IMR-90 (cell line): ENCODE data around the gene DNAH6. TPM values are rescaled to one million over a fixed set of nuclear protein-coding genes. Genes with fewer than 3 reads are reported as not detected.

Experiments
- ATAC-seq: fragments of 200-7000 bp; cut with Tn5 transposase; 2 replicates; pipeline ENCODE4 v1.9.1; 2020; ENCODE audit warnings: low read depth, mild to moderate bottlenecking, moderate library complexity
- BruUV-seq: library from RNA; stranded (reverse); fragments of 400-500 nt; replicated peaks from 2 replicates; lab custom pipeline; 2021; lab: Mats Ljungman, UMichigan
- CTCF ChIA-PET: fragments of 300-600 bp; formaldehyde crosslinking; extraction: SDS; loops from one replicate; lab custom pipeline; 2021; ENCODE audit warnings: antibody characterized with exemption; lab: Yijun Ruan, JAX
- POLR2A ChIA-PET: fragments of 300-600 bp; sonication (Branson Sonifier 250); formaldehyde crosslinking; loops from one replicate; lab custom pipeline; 2022; ENCODE audit warnings: antibody characterized with exemption; ENCODE audit not compliant: unreplicated experiment; lab: Charles Lee
- DNase-seq: peaks from one replicate; pipeline ENCODE4 v3.0.0; 2013
- H2AFZ ChIP-seq: replicated peaks from 2 replicates; pipeline ENCODE3; 2013; ENCODE audit warnings: low read length, mild to moderate bottlenecking; ENCODE audit not compliant: poor library complexity
- H2AK5ac ChIP-seq: 2 replicates; pipeline ENCODE4 v1.6.1; 2013; ENCODE audit warnings: low read depth, low read length, inconsistent platforms
- H2AK9ac ChIP-seq: replicated peaks from 2 replicates; pipeline ENCODE3; 2013; ENCODE audit warnings: mild to moderate bottlenecking, low read depth, low read length, moderate library complexity; ENCODE audit not compliant: poor library complexity
- H2BK120ac ChIP-seq: 2 replicates; pipeline ENCODE4 v1.6.1; 2013; ENCODE audit warnings: low read depth, low read length, inconsistent platforms
- H2BK15ac ChIP-seq: 3 replicates; pipeline ENCODE4 v1.6.1; 2013; ENCODE audit warnings: low read depth, low read length, inconsistent platforms
- H2BK20ac ChIP-seq: 2 replicates; pipeline ENCODE4 v1.6.1; 2013; ENCODE audit warnings: low read depth, mild to moderate bottlenecking, inconsistent platforms, low read length, moderate library complexity
- H2BK5ac ChIP-seq: 2 replicates; pipeline ENCODE4 v1.6.1; 2013; ENCODE audit warnings: mild to moderate bottlenecking, low read depth, low read length, inconsistent platforms; ENCODE audit not compliant: poor library complexity, severe bottlenecking
- H3K14ac ChIP-seq: replicated peaks from 2 replicates; pipeline ENCODE4 v1.6.1; 2013; ENCODE audit warnings: low read depth, low read length, inconsistent platforms
- H3K18ac ChIP-seq: 2 replicates; pipeline ENCODE4 v1.6.1; 2013; ENCODE audit warnings: low read depth, low read length, control low read depth
- H3K23ac ChIP-seq: 2 replicates; pipeline ENCODE4 v1.6.1; 2013; ENCODE audit warnings: low read depth, low read length, inconsistent platforms
- H3K27ac ChIP-seq: 2 replicates; pipeline ENCODE4 v1.5.1; 2013; ENCODE audit warnings: mild to moderate bottlenecking, control low read depth, low read length; ENCODE audit not compliant: insufficient read depth
- H3K27me3 ChIP-seq: 2 replicates; pipeline ENCODE4 v1.6.1; 2013; ENCODE audit warnings: low read length; ENCODE audit not compliant: control insufficient read depth, insufficient read depth
- H3K36me3 ChIP-seq: 2 replicates; pipeline ENCODE4 v1.6.1; 2013; ENCODE audit warnings: low read length, mixed read lengths; ENCODE audit not compliant: control insufficient read depth, insufficient read depth
- H3K4ac ChIP-seq: 2 replicates; pipeline ENCODE4 v1.6.1; 2013; ENCODE audit warnings: low read depth, low read length, inconsistent platforms
- H3K4me1 ChIP-seq: 2 replicates; pipeline ENCODE4 v1.6.1; 2013; ENCODE audit warnings: low read length, mixed read lengths; ENCODE audit not compliant: control insufficient read depth, insufficient read depth
- H3K4me2 ChIP-seq: 2 replicates; pipeline ENCODE4 v1.6.1; 2013; ENCODE audit warnings: low read depth, mild to moderate bottlenecking, control low read depth, low read length, moderate library complexity
- H3K4me3 ChIP-seq: 2 replicates; pipeline ENCODE4 v1.5.1; 2013; ENCODE audit warnings: low read depth, mild to moderate bottlenecking, control low read depth, low read length, moderate library complexity; ENCODE audit not compliant: insufficient read depth
- H3K56ac ChIP-seq: 2 replicates; pipeline ENCODE4 v1.6.1; 2013; ENCODE audit warnings: low read length, inconsistent platforms; ENCODE audit not compliant: insufficient read depth; ENCODE audit errors: extremely low read depth
- H3K79me1 ChIP-seq, 2 experiments: 2 replicates each; pipeline ENCODE4 v1.6.1; 2013; ENCODE audit warnings: low read length in 2 of 2, inconsistent platforms in 1 of 2, low read depth in 1 of 2
- H3K9ac ChIP-seq: 2 replicates; pipeline ENCODE4 v1.6.1; 2013; ENCODE audit warnings: low read depth, low read length, control low read depth
- H3K9me1 ChIP-seq: 2 replicates; pipeline ENCODE4 v1.6.1; 2013; ENCODE audit warnings: low read length, inconsistent platforms; ENCODE audit not compliant: insufficient read depth
- H3K9me3 ChIP-seq: 2 replicates; pipeline ENCODE4 v1.6.1; 2013; ENCODE audit warnings: low read length; ENCODE audit not compliant: control insufficient read depth, insufficient read depth
- H4K20me1 ChIP-seq: 2 replicates; pipeline ENCODE4 v1.6.1; 2013; ENCODE audit warnings: low read length, inconsistent platforms; ENCODE audit not compliant: insufficient read depth
- H4K5ac ChIP-seq: 2 replicates; pipeline ENCODE4 v1.6.1; 2013; ENCODE audit warnings: mild to moderate bottlenecking, low read depth, low read length, control low read depth
- H4K8ac ChIP-seq, 2 experiments: 2 replicates each; pipeline ENCODE4 v1.6.1; 2013; ENCODE audit warnings: low read depth in 2 of 2, low read length in 2 of 2, control low read depth in 1 of 2, inconsistent platforms in 1 of 2
- H4K91ac ChIP-seq: 2 replicates; pipeline ENCODE4 v1.6.1; 2013; ENCODE audit warnings: low read depth, low read length, inconsistent platforms; ENCODE audit not compliant: insufficient read depth
- BHLHE40 ChIP-seq: fragments of 150-350 bp; IDR thresholded peaks from 2 replicates; pipeline ENCODE4 v1.6.1; 2016; ENCODE audit warnings: mild to moderate bottlenecking, low read depth, low read length
- CEBPB ChIP-seq: IDR thresholded peaks from 2 replicates; pipeline ENCODE4 v1.6.1; 2012; ENCODE audit warnings: low read depth, low read length, improper control_type of control experiment
- CHD1 ChIP-seq: IDR thresholded peaks from 2 replicates; pipeline ENCODE4 v1.6.1; 2012; ENCODE audit warnings: low read depth, low read length, improper control_type of control experiment
- ELK1 ChIP-seq: fragments of 150-350 bp; IDR thresholded peaks from 2 replicates; pipeline ENCODE4 v1.6.1; 2016; ENCODE audit warnings: low read depth, mild to moderate bottlenecking, low read length, moderate library complexity, borderline replicate concordance
- FOS ChIP-seq: fragments of 150-350 bp; IDR thresholded peaks from 2 replicates; pipeline ENCODE4 v1.6.1; 2016; ENCODE audit warnings: low read depth, low read length
- MAFK ChIP-seq: IDR thresholded peaks from 2 replicates; pipeline ENCODE4 v1.6.1; 2012; ENCODE audit warnings: low read depth, low read length, improper control_type of control experiment
- MAZ ChIP-seq: IDR thresholded peaks from 2 replicates; pipeline ENCODE4 v1.6.1; 2012; ENCODE audit warnings: low read depth, mild to moderate bottlenecking, low read length, improper control_type of control experiment, moderate library complexity, borderline replicate concordance
- MXI1 ChIP-seq: IDR thresholded peaks from 2 replicates; pipeline ENCODE4 v1.6.1; 2012; ENCODE audit warnings: low read depth, mild to moderate bottlenecking, low read length, moderate library complexity, borderline replicate concordance
- NFE2L2 ChIP-seq: fragments of 150-350 bp; IDR thresholded peaks from 2 replicates; pipeline ENCODE4 v1.6.1; 2016; ENCODE audit warnings: low read depth, mild to moderate bottlenecking, low read length
- POLR2A ChIP-seq: IDR thresholded peaks from 2 replicates; pipeline ENCODE4 v1.6.1; 2012; ENCODE audit warnings: mild to moderate bottlenecking, low read depth, low read length
- RAD21 ChIP-seq: IDR thresholded peaks from 2 replicates; pipeline ENCODE4 v1.6.1; 2012; ENCODE audit warnings: low read length, improper control_type of control experiment
- RCOR1 ChIP-seq: IDR thresholded peaks from 2 replicates; pipeline ENCODE4 v1.6.1; 2012; ENCODE audit warnings: mild to moderate bottlenecking, low read length, improper control_type of control experiment; ENCODE audit not compliant: insufficient replicate concordance
- RFX5 ChIP-seq: IDR thresholded peaks from 2 replicates; pipeline ENCODE4 v1.8.0; 2012; ENCODE audit warnings: low read depth, mild to moderate bottlenecking, low read length, moderate library complexity
- SMC3 ChIP-seq: fragments of 150-350 bp; IDR thresholded peaks from 2 replicates; pipeline ENCODE4 v1.6.1; 2016; ENCODE audit warnings: low read depth, mild to moderate bottlenecking, antibody characterized with exemption, low read length, moderate library complexity
- WGBS, 2 experiments: methylation state at CpG; one replicate each; pipeline versions ENCODE4 v1.1.5 to v1.1.7; 2013; ENCODE audit warnings: missing lambda C conversion rate in 2 of 2; ENCODE audit not compliant: insufficient read length in 1 of 2; ENCODE audit errors: extremely low coverage in 2 of 2; 5-methylcytosine and 5-hydroxymethylcytosine counted together
- dilution Hi-C: fragments of 300-500 bp; cut with HindIII; formaldehyde crosslinking; loops from one replicate; pipeline ENCODE4 v1.14.3; 2018; ENCODE audit warnings: low sequenced_read_pairs; ENCODE audit not compliant: unreplicated experiment
- in situ Hi-C: fragments of 300-500 bp; cut with MboI; formaldehyde crosslinking; loops from 3 replicates; pipeline ENCODE4 v1.14.3; 2019; ENCODE audit warnings: low sequenced_read_pairs, inconsistent platforms, mixed read lengths
- intact Hi-C: fragments of 100-400 bp; cut with micrococcal nuclease; formaldehyde crosslinking; loops from 2 replicates; pipeline ENCODE4 v1.10.0; 2022
- polyA plus RNA-seq, 3 experiments: library from polyadenylated mRNA; depleted of rRNA; stranded (reverse); fragments of >200 nt; gene quantifications; 2 replicates each; pipeline ENCODE4 v1.2.3, GENCODE V29; 2012; ENCODE audit warnings: low replicate concordance in 1 of 3
- total RNA-seq: library from RNA; depleted of rRNA; stranded (reverse); fragments of >200 nt; gene quantifications from 2 replicates; pipeline ENCODE4 v1.2.3, GENCODE V29; 2012
- TF ChIP-seq, protein P1 (sequence below): fragments of 150-350 bp; IDR thresholded peaks from 2 replicates; pipeline ENCODE4 v1.6.1; 2017; ENCODE audit warnings: mild to moderate bottlenecking, antibody characterized with exemption, low read length, low read depth
- TF ChIP-seq, protein P2 (sequence below): conservative IDR thresholded peaks from 2 replicates; pipeline ENCODE4 v1.5.1; 2012; ENCODE audit warnings: mild to moderate bottlenecking, low read depth, low read length, improper control_type of control experiment

Gene DNAH6
- total and polyA plus RNA-seq, 2 of the 4 experiments (the other 2 are of a cell fraction) = under 0.01 to 0.07 TPM

GRCh38 chr2:84711651-84712050, 195.4 kb downstream of the DNAH6 start:
- intact Hi-C loops (no loop called here), in situ Hi-C loops (no loop called here), dilution Hi-C loops (no loop called here)
- TF ChIP-seq RFX5 (no peak), FOS (no peak), MXI1 (no peak), SMC3 (no peak), RAD21 (no peak), POLR2A (no peak), MAFK (no peak), ELK1 (no peak), BHLHE40 (no peak), MAZ (no peak), RCOR1 (no peak), CEBPB (no peak), NFE2L2 (no peak), CHD1 (no peak)
- TF ChIP-seq, protein P1, sequence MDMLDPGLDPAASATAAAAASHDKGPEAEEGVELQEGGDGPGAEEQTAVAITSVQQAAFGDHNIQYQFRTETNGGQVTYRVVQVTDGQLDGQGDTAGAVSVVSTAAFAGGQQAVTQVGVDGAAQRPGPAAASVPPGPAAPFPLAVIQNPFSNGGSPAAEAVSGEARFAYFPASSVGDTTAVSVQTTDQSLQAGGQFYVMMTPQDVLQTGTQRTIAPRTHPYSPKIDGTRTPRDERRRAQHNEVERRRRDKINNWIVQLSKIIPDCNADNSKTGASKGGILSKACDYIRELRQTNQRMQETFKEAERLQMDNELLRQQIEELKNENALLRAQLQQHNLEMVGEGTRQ = no peak
- TF ChIP-seq, protein P2, sequence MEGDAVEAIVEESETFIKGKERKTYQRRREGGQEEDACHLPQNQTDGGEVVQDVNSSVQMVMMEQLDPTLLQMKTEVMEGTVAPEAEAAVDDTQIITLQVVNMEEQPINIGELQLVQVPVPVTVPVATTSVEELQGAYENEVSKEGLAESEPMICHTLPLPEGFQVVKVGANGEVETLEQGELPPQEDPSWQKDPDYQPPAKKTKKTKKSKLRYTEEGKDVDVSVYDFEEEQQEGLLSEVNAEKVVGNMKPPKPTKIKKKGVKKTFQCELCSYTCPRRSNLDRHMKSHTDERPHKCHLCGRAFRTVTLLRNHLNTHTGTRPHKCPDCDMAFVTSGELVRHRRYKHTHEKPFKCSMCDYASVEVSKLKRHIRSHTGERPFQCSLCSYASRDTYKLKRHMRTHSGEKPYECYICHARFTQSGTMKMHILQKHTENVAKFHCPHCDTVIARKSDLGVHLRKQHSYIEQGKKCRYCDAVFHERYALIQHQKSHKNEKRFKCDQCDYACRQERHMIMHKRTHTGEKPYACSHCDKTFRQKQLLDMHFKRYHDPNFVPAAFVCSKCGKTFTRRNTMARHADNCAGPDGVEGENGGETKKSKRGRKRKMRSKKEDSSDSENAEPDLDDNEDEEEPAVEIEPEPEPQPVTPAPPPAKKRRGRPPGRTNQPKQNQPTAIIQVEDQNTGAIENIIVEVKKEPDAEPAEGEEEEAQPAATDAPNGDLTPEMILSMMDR = no peak
- no peaks in the 10 kb centered on the region for H3K27me3 ChIP-seq
- DNase-seq (no peak), ATAC-seq (no peak)
- H3K27ac ChIP-seq = no peak overlapping the region
- peaks cover 5% of the 10 kb centered on the region for H3K4me1 ChIP-seq
- peaks cover 3% of the 10 kb centered on the region; the same call in 1 of the 2 replicates for H3K9me1 ChIP-seq
- no peak overlapping the region for H3K14ac ChIP-seq
- no peak overlapping the region for H3K56ac ChIP-seq
- no peak overlapping the region for H3K23ac ChIP-seq
- H3K36me3 ChIP-seq = no peaks in the 10 kb centered on the region
- no peak overlapping the region for H3K9ac ChIP-seq
- WGBS, 2 experiments = no CpG with 5 or more reads among the region's 1 CpG
- no peaks in the 10 kb centered on the region for H4K20me1 ChIP-seq
- H3K18ac ChIP-seq = no peak overlapping the region
- H4K8ac ChIP-seq = no peak overlapping the region
- H4K5ac ChIP-seq = no peak overlapping the region
- no peak overlapping the region for H2BK15ac ChIP-seq
- ChIA-PET CTCF (no interaction called here), POLR2A (no interaction called here)
- H2AK5ac ChIP-seq = no peak overlapping the region
- no peak overlapping the region for H4K91ac ChIP-seq
- H3K79me1 ChIP-seq = no peaks in the 10 kb centered on the region
- no TSS peak for BruUV-seq
- H3K9me3 ChIP-seq = no peaks in the 10 kb centered on the region
- no peak overlapping the region for H2BK20ac ChIP-seq
- no peak overlapping the region for H2AK9ac ChIP-seq
- H2BK120ac ChIP-seq = no peak overlapping the region
- H2BK5ac ChIP-seq = no peak overlapping the region
- H3K4me2 ChIP-seq = no peak overlapping the region
- H3K4ac ChIP-seq = no peak overlapping the region
- no peak overlapping the region for H3K4me3 ChIP-seq
- H2AFZ ChIP-seq = no peak overlapping the region
